NCI-H446 treated with DMSO at 0.1 percent for 48 hours (cell line): ENCODE data around the gene SNAP91.
A peak's percentile ranks its signal among the peaks of the same experiment; 100 is the strongest.
"Not testable (repeated sequence)": the region's sequence is repeated elsewhere in the genome, so short reads cannot be mapped to it uniquely, and the experiment has no call there.

Source experiments
- DNase-seq: peaks from one replicate; lab custom pipeline; 2025; lab: John Stamatoyannopoulos, UW

The SNAP91 gene

DNA sequence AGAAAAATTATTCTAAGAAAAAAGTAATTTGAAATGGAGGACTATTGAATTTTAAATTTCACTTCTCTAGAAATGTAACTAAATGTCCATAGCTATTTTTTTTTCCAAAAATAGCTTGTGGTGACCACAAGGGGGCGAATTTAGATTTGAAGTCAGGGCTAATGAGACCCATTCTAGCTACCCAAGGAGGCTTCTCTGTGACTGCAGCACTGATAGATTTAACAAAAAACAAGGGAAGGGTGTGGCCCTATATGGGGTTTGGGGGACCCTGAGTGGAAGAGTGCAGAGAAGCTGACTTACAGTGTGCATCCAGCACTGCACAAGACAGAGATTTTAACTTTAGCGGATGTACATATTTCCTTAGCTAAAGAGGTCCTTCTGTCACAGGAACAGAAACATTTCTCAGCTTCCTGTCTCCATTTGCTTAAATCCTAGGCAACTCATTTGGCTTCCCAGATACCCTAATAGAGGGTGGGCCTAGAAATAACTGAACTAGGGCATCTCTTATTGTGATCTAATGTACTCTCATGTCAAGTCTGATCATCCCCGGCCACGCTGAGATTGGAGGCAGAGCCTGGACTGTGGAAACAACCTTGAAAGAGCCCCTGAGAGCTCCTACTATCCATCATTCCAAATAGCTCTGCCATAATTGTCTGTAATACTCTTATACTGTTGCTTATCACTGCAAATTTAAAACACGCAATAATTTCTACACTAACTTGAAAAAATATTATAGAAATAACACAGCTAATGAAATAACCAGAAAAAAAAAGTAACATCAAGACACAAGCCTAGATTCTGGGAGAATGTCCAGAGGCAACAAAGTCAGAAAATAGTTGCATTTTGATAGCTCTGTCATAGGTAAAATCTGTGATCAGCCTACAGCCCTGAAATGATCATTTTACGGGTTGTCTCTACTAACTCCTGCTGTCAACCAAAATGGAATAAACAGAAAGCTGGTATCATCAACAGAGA lies 93.6 kb downstream of the SNAP91 start:
- peak; percentile 2 for DNase-seq

DNA sequence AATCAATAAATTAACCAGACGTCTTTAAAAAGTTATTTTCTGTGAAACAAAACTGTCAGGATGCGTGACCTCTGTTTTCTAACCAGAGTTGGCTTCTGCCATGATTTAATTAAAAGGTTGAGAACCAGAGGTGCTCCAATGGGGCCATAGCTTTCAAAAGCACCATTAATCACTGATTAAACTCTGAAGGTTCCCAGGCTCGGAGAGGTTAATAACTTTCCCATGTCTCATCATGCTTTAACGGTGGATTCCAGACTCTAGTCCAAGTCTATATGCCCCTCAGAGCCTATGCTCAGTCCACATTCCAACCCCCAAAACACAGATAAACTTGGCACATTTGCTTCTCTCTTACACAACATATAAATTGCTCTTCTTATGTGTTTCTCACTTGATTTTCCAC lies 95.5 kb downstream of the SNAP91 start:
- no peak for DNase-seq

DNA sequence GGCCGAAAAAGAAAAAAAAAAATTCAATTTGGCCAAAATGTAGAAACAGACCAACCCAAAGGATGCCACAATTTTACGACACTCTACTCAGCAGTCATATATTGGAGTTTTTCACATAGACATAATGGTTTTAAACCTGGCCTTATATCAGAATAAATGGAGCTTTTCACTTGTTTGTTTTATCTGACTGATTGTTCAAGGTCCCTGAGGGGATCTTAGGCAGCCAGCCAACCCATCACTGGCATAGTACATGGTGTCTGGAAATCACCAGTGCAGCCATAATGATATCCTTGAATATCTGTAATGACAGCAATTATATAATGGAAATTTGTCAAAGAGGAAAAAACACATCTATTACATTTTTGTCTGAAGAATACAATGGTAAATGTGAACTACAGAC lies 99.7 kb downstream of the SNAP91 start:
- DNase-seq: no peak

- no peak for DNase-seq
These were observed 103.4 kb downstream of the SNAP91 start for GRCh38 chr6:83605517-83605916.

- DNase-seq: no peak
These were observed 105.3 kb downstream of the SNAP91 start for GRCh38 chr6:83603551-83603950.

GRCh38 chr6:83601119-83601518 lies 107.8 kb downstream of the SNAP91 start:
- no peak for DNase-seq

GRCh38 chr6:83600459-83600858 lies 108.4 kb downstream of the SNAP91 start:
- no peak for DNase-seq

DNA sequence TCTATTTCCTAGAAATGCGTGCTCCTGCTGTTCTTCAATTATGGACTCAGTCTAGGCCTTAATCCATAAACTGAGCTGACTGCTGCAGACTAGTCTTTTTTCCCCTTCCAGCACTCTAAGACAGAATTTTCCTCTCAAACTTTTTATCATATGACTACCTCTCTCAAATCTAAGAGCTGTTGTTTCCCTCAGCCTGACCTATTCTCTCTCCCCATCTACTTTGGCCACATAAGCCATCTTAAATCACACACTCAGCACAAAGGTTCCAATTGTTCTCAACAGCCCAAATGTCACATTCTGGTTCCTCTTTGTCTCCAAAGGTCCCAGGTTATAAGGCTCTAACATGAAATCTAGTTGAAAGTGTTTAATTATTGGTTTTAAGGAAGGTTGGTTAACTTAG lies 111.4 kb downstream of the SNAP91 start:
- no peak for DNase-seq

DNA sequence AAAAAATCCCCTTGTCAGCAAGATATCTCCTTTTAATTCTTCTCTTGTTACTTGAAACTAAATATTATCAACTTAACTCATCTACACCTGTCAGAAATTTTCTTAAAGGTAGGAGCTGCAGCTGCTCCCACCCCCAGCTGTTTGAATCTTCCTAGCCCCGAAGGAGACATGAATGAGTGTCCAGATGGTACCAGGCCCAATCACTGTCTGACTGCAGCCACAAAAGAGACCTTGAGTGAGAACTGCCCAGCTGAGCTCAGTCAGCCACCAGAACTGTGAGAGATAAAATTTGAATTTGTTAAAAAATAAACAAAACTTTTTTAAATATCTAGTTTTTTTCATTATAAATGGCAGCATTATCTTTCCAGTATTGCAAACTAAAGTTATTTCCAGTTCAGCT lies 111.8 kb downstream of the SNAP91 start:
- no peak for DNase-seq

DNA sequence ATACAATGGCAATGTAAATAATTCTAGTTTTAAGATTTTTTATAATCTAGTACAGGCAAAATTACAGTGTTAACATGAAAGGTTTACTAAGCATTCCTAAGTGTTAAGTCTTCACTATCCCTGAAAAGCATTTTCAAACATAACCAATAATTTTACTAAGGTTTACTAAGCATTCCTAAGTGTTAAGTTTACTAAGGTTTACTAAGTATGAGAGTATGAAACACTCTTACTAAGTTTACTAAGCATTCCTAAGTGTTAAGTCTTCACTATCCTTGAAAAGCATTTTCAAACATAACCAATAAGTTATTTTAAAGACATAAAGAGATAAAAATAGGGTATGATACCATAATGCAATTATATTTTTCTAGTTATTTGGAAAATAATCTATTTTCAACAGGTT lies 114.0 kb downstream of the SNAP91 start:
- DNase-seq: no peak

GRCh38 chr6:83593395-83593785 lies 115.5 kb downstream of the SNAP91 start:
- no peak for DNase-seq

DNA sequence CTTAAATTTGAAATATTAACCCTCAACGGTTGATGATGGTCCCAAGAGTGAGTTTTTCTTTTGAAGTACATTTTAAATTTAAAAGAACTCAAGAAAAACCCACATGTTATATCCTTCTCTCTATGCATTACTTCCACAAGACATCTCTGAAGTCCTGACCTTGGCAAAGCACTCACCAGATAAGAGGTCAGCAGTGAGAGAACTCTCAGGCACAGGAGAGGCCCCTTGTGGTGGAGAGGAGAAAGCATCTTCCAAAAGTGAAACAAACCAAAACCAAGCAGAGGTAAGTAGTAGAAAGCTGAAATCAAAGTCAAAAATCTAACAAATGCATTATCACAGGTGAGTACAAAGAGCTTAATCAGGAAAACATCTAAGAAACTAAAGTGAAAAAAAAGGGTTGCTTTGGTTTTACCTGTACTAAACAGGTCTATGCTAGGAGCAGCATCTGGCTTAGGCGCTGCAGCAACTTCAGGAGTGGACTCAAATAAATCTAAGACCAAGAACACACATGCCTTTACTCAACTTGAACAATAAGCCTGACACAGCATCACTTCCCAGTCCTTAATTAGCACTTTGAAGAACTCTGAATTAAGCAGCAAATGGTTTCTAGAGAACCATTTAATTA lies 116.0 kb downstream of the SNAP91 start:
- no peak for DNase-seq

GRCh38 chr6:83590416-83590815 lies 118.5 kb downstream of the SNAP91 start:
- DNase-seq: no peak

DNA sequence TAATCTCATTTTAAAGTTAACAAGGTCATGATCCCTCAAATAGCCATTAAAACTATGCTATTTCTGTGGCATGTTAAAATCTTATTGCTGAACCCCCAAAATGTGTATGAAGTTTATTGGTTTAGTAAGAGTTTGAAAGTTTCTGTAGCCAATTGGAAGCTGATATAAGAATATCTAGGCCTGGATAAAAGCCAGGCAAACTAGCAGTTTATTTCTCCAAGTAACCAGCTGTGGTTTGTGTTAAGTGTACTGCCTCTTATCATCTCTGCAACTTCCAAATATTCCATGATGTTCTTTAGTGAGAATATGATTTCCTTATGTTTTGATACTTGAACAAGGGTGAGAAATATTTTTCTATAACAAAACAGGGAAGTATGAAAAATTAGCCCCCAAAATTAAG lies 119.8 kb downstream of the SNAP91 start:
- DNase-seq: no peak

- no peak for DNase-seq
These were observed 130.8 kb downstream of the SNAP91 start for GRCh38 chr6:83578057-83578456.

DNA sequence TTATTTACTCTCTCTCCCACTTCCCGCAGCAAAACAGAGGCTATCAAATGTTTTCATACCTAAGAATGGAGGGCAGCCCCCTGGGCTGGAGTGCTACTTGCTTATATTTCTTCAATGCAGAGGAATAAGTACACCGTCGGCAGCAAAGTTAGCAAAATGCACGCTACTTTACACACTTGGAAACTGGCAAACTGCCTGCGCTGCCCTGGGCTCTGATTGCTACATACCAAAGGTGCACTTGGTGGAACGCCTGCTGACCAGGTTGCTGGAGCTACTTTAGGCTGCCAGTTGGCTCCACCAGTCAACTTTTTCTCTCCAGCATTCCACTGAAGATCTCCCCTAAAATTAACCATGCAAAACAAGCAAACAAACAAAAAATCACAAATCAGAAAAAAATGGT lies 134.1 kb downstream of the SNAP91 start:
- no peak for DNase-seq

- DNase-seq: not testable (repeated sequence)
These were observed 137.2 kb downstream of the SNAP91 start for GRCh38 chr6:83571663-83572185.

DNA sequence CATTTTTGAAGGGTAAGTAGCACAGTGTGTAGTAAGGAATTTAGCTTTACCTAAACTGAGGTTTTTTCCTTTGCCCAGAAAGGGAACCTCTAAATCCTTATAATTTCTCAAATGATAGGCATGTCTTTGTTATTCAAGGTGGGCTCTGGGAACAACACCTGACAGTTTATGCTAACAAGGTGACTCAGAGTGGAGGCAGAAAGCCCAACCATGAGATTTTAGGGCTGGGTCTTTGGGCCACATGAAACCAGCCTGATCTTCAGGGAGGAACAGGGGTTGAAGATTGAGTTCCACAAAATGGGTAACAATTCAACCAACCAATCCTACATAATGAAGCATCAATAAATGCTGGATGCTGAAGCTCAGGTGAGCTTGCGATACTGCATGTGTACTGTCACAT lies 149.9 kb downstream of the SNAP91 start:
- no peak for DNase-seq

DNA sequence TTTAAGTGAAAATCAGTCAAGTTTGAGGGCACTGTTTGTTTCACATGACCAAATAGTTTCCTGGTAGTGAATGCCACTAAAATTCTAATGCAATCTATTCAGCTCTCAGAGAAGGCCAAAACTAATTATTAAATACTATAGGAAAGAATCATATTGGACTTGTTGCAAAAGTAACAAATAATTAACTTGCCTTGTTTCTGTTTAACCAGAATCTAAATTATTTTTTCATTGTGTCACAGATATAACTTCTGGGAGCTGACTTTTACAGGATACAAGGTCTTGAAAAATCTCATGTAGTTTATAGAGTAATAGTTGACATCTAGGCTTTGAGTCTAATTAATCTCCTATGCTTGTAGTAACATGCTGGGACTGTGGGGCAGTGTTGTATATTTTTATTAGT lies 152.0 kb downstream of the SNAP91 start:
- no peak for DNase-seq

- DNase-seq: not testable (repeated sequence)
These were observed 157.2 kb downstream of the SNAP91 start for GRCh38 chr6:83551748-83552147.

- DNase-seq: not testable (repeated sequence)
These were observed 158.4 kb downstream of the SNAP91 start for GRCh38 chr6:83550482-83550881.

DNA sequence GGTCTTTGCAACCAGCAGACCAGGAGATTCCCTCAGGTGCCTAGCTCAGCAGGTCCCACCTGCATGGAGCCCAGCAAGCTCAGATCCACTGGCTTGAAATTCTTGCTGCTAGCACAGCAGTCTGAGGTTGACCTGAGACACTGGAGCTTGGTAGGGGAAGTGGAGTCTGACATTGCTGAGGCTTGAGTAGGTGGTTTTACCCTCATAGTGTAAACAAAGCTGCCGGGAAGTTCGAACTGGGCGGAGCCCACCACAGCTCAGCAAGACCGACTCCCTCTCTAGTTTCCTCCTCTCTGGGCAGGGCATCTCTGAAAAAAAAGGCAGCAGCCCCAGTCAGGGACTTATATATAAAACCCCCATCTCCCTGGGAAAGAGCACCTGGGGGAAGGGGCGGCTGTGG lies 162.3 kb downstream of the SNAP91 start:
- DNase-seq: no peak

- DNase-seq: no peak
These were observed 169.2 kb downstream of the SNAP91 start for GRCh38 chr6:83539678-83540077.
